Measurements from ENCODE around the gene TOR4A. TPM values are rescaled to one million over a fixed set of nuclear protein-coding genes. Genes with fewer than 3 reads are reported as not detected.

Gene TOR4A
- total and polyA plus RNA-seq, 9 of the 15 experiments (the other 6 are each of a cell fraction or from before 2014, with no cell fraction given): 3.9 to 49.2 (median 8.8) TPM

Other genes starting within 250 kb of the TOR4A start
Only the 7 nearest of the 28 such genes appear.
- 0.41 and 0.73 TPM in 2 replicates for gene CYSRT1, start 52.6 kb upstream of the TOR4A start, total RNA-seq (2014; rRNA removed)
- gene CYSRT1, start 52.6 kb upstream of the TOR4A start, total RNA-seq (2014; rRNA removed; fragmentation: Illumina TruSeq; extraction: Trizol): not detected in 2 replicates
- gene CYSRT1, start 52.6 kb upstream of the TOR4A start, total RNA-seq (2015; rRNA removed; fragmentation: Illumina TruSeq; extraction: Trizol): 0.22 and 0.60 TPM in 2 replicates
- gene CYSRT1, start 52.6 kb upstream of the TOR4A start, total RNA-seq (2021): 0.22 and 0.60 TPM in 2 replicates
- gene CYSRT1, start 52.6 kb upstream of the TOR4A start, polyA plus RNA-seq (2011; rRNA removed): 0.24 and 0.91 TPM in 2 replicates
- gene CYSRT1, start 52.6 kb upstream of the TOR4A start, polyA plus RNA-seq (2014; fragmentation: Illumina TruSeq; extraction: Trizol): 0.32 TPM in 1 of 2 replicates, not detected in the other
- under 1 TPM in 1 of 2 experiments, not detected in 1; 0.04 TPM for gene CYSRT1, start 52.6 kb upstream of the TOR4A start, polyA plus RNA-seq (2014; fragmentation: Nextera tagmentation; extraction: Ambion mirVana)
- gene CYSRT1, start 52.6 kb upstream of the TOR4A start, polyA plus RNA-seq (2014; rRNA removed): 0.15 and 1.4 TPM in 2 replicates
- 0.16 TPM in 1 of 2 replicates, not detected in the other for gene RNF224, start 50.2 kb upstream of the TOR4A start, total RNA-seq (2014; rRNA removed)
- gene RNF224, start 50.2 kb upstream of the TOR4A start, total RNA-seq (2014; rRNA removed; fragmentation: Illumina TruSeq; extraction: Trizol): not detected in 2 replicates
- gene RNF224, start 50.2 kb upstream of the TOR4A start, total RNA-seq (2015; rRNA removed; fragmentation: Illumina TruSeq; extraction: Trizol): not detected in 2 replicates
- not detected in 2 replicates for gene RNF224, start 50.2 kb upstream of the TOR4A start, total RNA-seq (2021)
- gene RNF224, start 50.2 kb upstream of the TOR4A start, polyA plus RNA-seq (2011; rRNA removed): 0.04 TPM in 1 of 2 replicates, not detected in the other
- not detected in 2 replicates for gene RNF224, start 50.2 kb upstream of the TOR4A start, polyA plus RNA-seq (2014; fragmentation: Illumina TruSeq; extraction: Trizol)
- not detected for gene RNF224, start 50.2 kb upstream of the TOR4A start, polyA plus RNA-seq (2014; fragmentation: Nextera tagmentation; extraction: Ambion mirVana)
- gene RNF224, start 50.2 kb upstream of the TOR4A start, polyA plus RNA-seq (2014; rRNA removed): not detected in 2 replicates
- gene SLC34A3, start 46.8 kb upstream of the TOR4A start, total RNA-seq (2014; rRNA removed): not detected in 2 replicates
- not detected in 2 replicates for gene SLC34A3, start 46.8 kb upstream of the TOR4A start, total RNA-seq (2014; rRNA removed; fragmentation: Illumina TruSeq; extraction: Trizol)
- gene SLC34A3, start 46.8 kb upstream of the TOR4A start, total RNA-seq (2015; rRNA removed; fragmentation: Illumina TruSeq; extraction: Trizol): not detected in 2 replicates
- gene SLC34A3, start 46.8 kb upstream of the TOR4A start, total RNA-seq (2021): not detected in 2 replicates
- not detected in 2 replicates for gene SLC34A3, start 46.8 kb upstream of the TOR4A start, polyA plus RNA-seq (2011; rRNA removed)
- not detected in 2 replicates for gene SLC34A3, start 46.8 kb upstream of the TOR4A start, polyA plus RNA-seq (2014; fragmentation: Illumina TruSeq; extraction: Trizol)
- gene SLC34A3, start 46.8 kb upstream of the TOR4A start, polyA plus RNA-seq (2014; fragmentation: Nextera tagmentation; extraction: Ambion mirVana): not detected
- gene SLC34A3, start 46.8 kb upstream of the TOR4A start, polyA plus RNA-seq (2014; rRNA removed): not detected in 2 replicates
- 264 and 325 TPM in 2 replicates for gene TUBB4B, start 36.4 kb upstream of the TOR4A start, total RNA-seq (2014; rRNA removed)
- 86.3 and 117 TPM in 2 replicates for gene TUBB4B, start 36.4 kb upstream of the TOR4A start, total RNA-seq (2014; rRNA removed; fragmentation: Illumina TruSeq; extraction: Trizol)
- gene TUBB4B, start 36.4 kb upstream of the TOR4A start, total RNA-seq (2015; rRNA removed; fragmentation: Illumina TruSeq; extraction: Trizol): 287 and 291 TPM in 2 replicates
- 425 and 437 TPM in 2 replicates for gene TUBB4B, start 36.4 kb upstream of the TOR4A start, total RNA-seq (2021)
- gene TUBB4B, start 36.4 kb upstream of the TOR4A start, polyA plus RNA-seq (2011; rRNA removed): 268 and 271 TPM in 2 replicates
- gene TUBB4B, start 36.4 kb upstream of the TOR4A start, polyA plus RNA-seq (2014; fragmentation: Illumina TruSeq; extraction: Trizol): 393 and 490 TPM in 2 replicates
- gene TUBB4B, start 36.4 kb upstream of the TOR4A start, polyA plus RNA-seq (2014; fragmentation: Nextera tagmentation; extraction: Ambion mirVana): 10 to 100 TPM; 24.1 to 51.3 TPM
- 426 and 443 TPM in 2 replicates for gene TUBB4B, start 36.4 kb upstream of the TOR4A start, polyA plus RNA-seq (2014; rRNA removed)
- gene STPG3, start 26.4 kb upstream of the TOR4A start, total RNA-seq (2014; rRNA removed): not detected in 2 replicates
- gene STPG3, start 26.4 kb upstream of the TOR4A start, total RNA-seq (2014; rRNA removed; fragmentation: Illumina TruSeq; extraction: Trizol): not detected in 2 replicates
- not detected in 2 replicates for gene STPG3, start 26.4 kb upstream of the TOR4A start, total RNA-seq (2015; rRNA removed; fragmentation: Illumina TruSeq; extraction: Trizol)
- not detected in 2 replicates for gene STPG3, start 26.4 kb upstream of the TOR4A start, total RNA-seq (2021)
- gene STPG3, start 26.4 kb upstream of the TOR4A start, polyA plus RNA-seq (2011; rRNA removed): not detected in 2 replicates
- not detected in 2 replicates for gene STPG3, start 26.4 kb upstream of the TOR4A start, polyA plus RNA-seq (2014; fragmentation: Illumina TruSeq; extraction: Trizol)
- not detected for gene STPG3, start 26.4 kb upstream of the TOR4A start, polyA plus RNA-seq (2014; fragmentation: Nextera tagmentation; extraction: Ambion mirVana)
- gene STPG3, start 26.4 kb upstream of the TOR4A start, polyA plus RNA-seq (2014; rRNA removed): not detected in 2 replicates
- gene NELFB, start 22.4 kb upstream of the TOR4A start, total RNA-seq (2014; rRNA removed): 50.0 and 57.8 TPM in 2 replicates
- gene NELFB, start 22.4 kb upstream of the TOR4A start, total RNA-seq (2014; rRNA removed; fragmentation: Illumina TruSeq; extraction: Trizol): 13.8 and 17.6 TPM in 2 replicates
- 29.7 and 30.5 TPM in 2 replicates for gene NELFB, start 22.4 kb upstream of the TOR4A start, total RNA-seq (2015; rRNA removed; fragmentation: Illumina TruSeq; extraction: Trizol)
- 81.2 and 84.0 TPM in 2 replicates for gene NELFB, start 22.4 kb upstream of the TOR4A start, total RNA-seq (2021)
- 38.3 and 49.6 TPM in 2 replicates for gene NELFB, start 22.4 kb upstream of the TOR4A start, polyA plus RNA-seq (2011; rRNA removed)
- gene NELFB, start 22.4 kb upstream of the TOR4A start, polyA plus RNA-seq (2014; fragmentation: Illumina TruSeq; extraction: Trizol): 28.4 and 52.9 TPM in 2 replicates
- under 1 TPM; 0.24 to 0.49 TPM for gene NELFB, start 22.4 kb upstream of the TOR4A start, polyA plus RNA-seq (2014; fragmentation: Nextera tagmentation; extraction: Ambion mirVana)
- 56.2 and 57.1 TPM in 2 replicates for gene NELFB, start 22.4 kb upstream of the TOR4A start, polyA plus RNA-seq (2014; rRNA removed)
- 19.1 and 25.9 TPM in 2 replicates for gene NRARP, start 24.5 kb downstream of the TOR4A start, total RNA-seq (2014; rRNA removed)
- 1.6 and 2.0 TPM in 2 replicates for gene NRARP, start 24.5 kb downstream of the TOR4A start, total RNA-seq (2014; rRNA removed; fragmentation: Illumina TruSeq; extraction: Trizol)
- 3.3 and 4.0 TPM in 2 replicates for gene NRARP, start 24.5 kb downstream of the TOR4A start, total RNA-seq (2015; rRNA removed; fragmentation: Illumina TruSeq; extraction: Trizol)
- 24.5 and 29.5 TPM in 2 replicates for gene NRARP, start 24.5 kb downstream of the TOR4A start, total RNA-seq (2021)
- 5.2 and 7.6 TPM in 2 replicates for gene NRARP, start 24.5 kb downstream of the TOR4A start, polyA plus RNA-seq (2011; rRNA removed)
- 6.2 and 7.2 TPM in 2 replicates for gene NRARP, start 24.5 kb downstream of the TOR4A start, polyA plus RNA-seq (2014; fragmentation: Illumina TruSeq; extraction: Trizol)
- not detected for gene NRARP, start 24.5 kb downstream of the TOR4A start, polyA plus RNA-seq (2014; fragmentation: Nextera tagmentation; extraction: Ambion mirVana)
- 13.8 and 17.8 TPM in 2 replicates for gene NRARP, start 24.5 kb downstream of the TOR4A start, polyA plus RNA-seq (2014; rRNA removed)